HG03457 (cell line): Measurements from ENCODE around the gene TRIML1.

Source experiments
- ATAC-seq: cut with Tn5 transposase; IDR thresholded peaks from one replicate; pipeline ENCODE4 v1.9.1; 2021; ENCODE audit warnings: moderate number of reproducible peaks; ENCODE audit not compliant: unreplicated experiment

Gene TRIML1

GRCh38 chr4:188139141-188139540 lies at the start of gene TRIML1:
TSS of gene TRIML1 (plus strand) at chr4:188139441. CDS start at chr4:188139559, 118 bp downstream.
- no peak for ATAC-seq

- ATAC-seq: no peak
These were observed 46.4 kb upstream of the TRIML1 start for GRCh38 chr4:188092824-188093223.

GRCh38 chr4:188106454-188106853 lies 32.8 kb upstream of the TRIML1 start:
- ATAC-seq: no peak

GRCh38 chr4:188107931-188108843 lies 31.1 kb upstream of the TRIML1 start:
- ATAC-seq: no peak

- ATAC-seq: no peak
These were observed 30.0 kb upstream of the TRIML1 start, which contains the start of gene TRIML2 for GRCh38 chr4:188109157-188109755. TSS of gene TRIML2 (minus strand) at chr4:188109603. CDS start at chr4:188105368, 4,235 bp downstream.

- ATAC-seq: no peak
These were observed 29.2 kb upstream of the TRIML1 start for GRCh38 chr4:188110036-188110435.

- ATAC-seq: no peak
These were observed 28.3 kb upstream of the TRIML1 start for GRCh38 chr4:188110741-188111471.

- no peak for ATAC-seq
These were observed 27.3 kb upstream of the TRIML1 start for GRCh38 chr4:188111955-188112354.

- ATAC-seq: no peak
These were observed 26.1 kb upstream of the TRIML1 start for GRCh38 chr4:188113156-188113555.

GRCh38 chr4:188117631-188118324 lies 21.5 kb upstream of the TRIML1 start:
- no peak for ATAC-seq

GRCh38 chr4:188121530-188121929 lies 17.7 kb upstream of the TRIML1 start:
- no peak for ATAC-seq

GRCh38 chr4:188127214-188127874 lies 11.9 kb upstream of the TRIML1 start:
- ATAC-seq: no peak

GRCh38 chr4:188130355-188130754 lies 8.9 kb upstream of the TRIML1 start:
- ATAC-seq: no peak

GRCh38 chr4:188132232-188132631 lies 7.0 kb upstream of the TRIML1 start:
- ATAC-seq: no peak

- ATAC-seq: no peak
These were observed 1.0 kb upstream of the TRIML1 start for GRCh38 chr4:188138227-188138626.

GRCh38 chr4:188139671-188140070 lies 430 bp downstream of the TRIML1 start:
- ATAC-seq: no peak

- ATAC-seq: no peak
These were observed 4.5 kb downstream of the TRIML1 start for GRCh38 chr4:188143731-188144130.

GRCh38 chr4:188145601-188146000 lies 6.4 kb downstream of the TRIML1 start:
- ATAC-seq: no peak

GRCh38 chr4:188146618-188147017 lies 7.4 kb downstream of the TRIML1 start:
- ATAC-seq: no peak

- no peak for ATAC-seq
These were observed 7.9 kb downstream of the TRIML1 start for GRCh38 chr4:188147176-188147575.
